SIG-M5 treated with dmso at 0.1 percent for 504 hours (cell line): Measurements from ENCODE around the gene POC1B.

Experiments used
- DNase-seq: peaks from one replicate; lab custom pipeline; 2025; ENCODE audit not compliant: unreplicated experiment; lab: John Stamatoyannopoulos, UW

Gene POC1B

GRCh38 chr12:89497467-89497866 is 28.4 kb downstream of the POC1B start:
- DNase-seq, result no peak

GRCh38 chr12:89497005-89497404 is 28.8 kb downstream of the POC1B start:
- DNase-seq, result no peak

- no peak for DNase-seq
Measured at GRCh38 chr12:89494411-89495231, 31.2 kb downstream of the POC1B start.

- peak; percentile 36 for DNase-seq
Measured at GRCh38 chr12:89493670-89494302, 32.1 kb downstream of the POC1B start.

- no peak for DNase-seq
Measured at GRCh38 chr12:89492883-89493282, 33.0 kb downstream of the POC1B start.

- DNase-seq, result no peak
Measured at GRCh38 chr12:89490922-89491321, 34.9 kb downstream of the POC1B start.

GRCh38 chr12:89486264-89486663 is 39.6 kb downstream of the POC1B start:
- no peak for DNase-seq

GRCh38 chr12:89484470-89484869 is 41.4 kb downstream of the POC1B start:
- DNase-seq, result no peak

- DNase-seq, result no peak
Measured at GRCh38 chr12:89481213-89481914, 44.5 kb downstream of the POC1B start.

GRCh38 chr12:89479982-89480381 is 45.9 kb downstream of the POC1B start:
- DNase-seq, result no peak

- no peak for DNase-seq
Measured at GRCh38 chr12:89477633-89478279, 48.1 kb downstream of the POC1B start.

GRCh38 chr12:89476904-89477595 is 48.8 kb downstream of the POC1B start:
- DNase-seq, result no peak

- no peak for DNase-seq
Measured at GRCh38 chr12:89476232-89476631, 49.6 kb downstream of the POC1B start.

- no peak for DNase-seq
Measured at GRCh38 chr12:89475203-89475990, 50.5 kb downstream of the POC1B start.

GRCh38 chr12:89474615-89475014 is 51.2 kb downstream of the POC1B start:
- no peak for DNase-seq

- DNase-seq, result no peak
Measured at GRCh38 chr12:89472508-89472907, 53.3 kb downstream of the POC1B start.

- peak; percentile 7 for DNase-seq
Measured at GRCh38 chr12:89470741-89471509, 54.9 kb downstream of the POC1B start.

GRCh38 chr12:89469361-89469760 is 56.5 kb downstream of the POC1B start:
- no peak for DNase-seq

GRCh38 chr12:89468648-89469326 is 57.1 kb downstream of the POC1B start:
- peak; percentile 22 for DNase-seq
